Neural progenitor cell (in vitro differentiated cells): Measurements from ENCODE around the gene IVNS1ABP.

ENCODE experiments used
- CTCF ChIP-seq: fragments of 200-600 bp; sonication (generic); IDR thresholded peaks from 2 replicates; pipeline ENCODE4 v1.5.1; 2017; ENCODE audit warnings: antibody characterized with exemption, mild to moderate bottlenecking
- EZH2phosphoT487 ChIP-seq: fragments of 200-600 bp; sonication (generic); IDR thresholded peaks from 2 replicates; pipeline ENCODE4 v1.6.1; 2017; ENCODE audit warnings: antibody characterized with exemption

- no peak for TF ChIP-seq CTCF
- no peak for TF ChIP-seq EZH2phosphoT487
These were observed 36.1 kb upstream of the IVNS1ABP start for GRCh38 chr1:185353124-185353523.
